A673 (cell line): ENCODE data around the gene CMBL. TPM values are rescaled to one million over a fixed set of nuclear protein-coding genes. Genes with fewer than 3 reads are reported as not detected.

Experiments used
- BruUV-seq: library from RNA; stranded (reverse); fragments of 400-500 nt; replicated peaks from 2 replicates; lab custom pipeline; 2021; lab: Mats Ljungman, UMichigan
- CTCF ChIA-PET: fragments of 300-600 bp; sonication (Branson Sonifier 250); formaldehyde crosslinking; loops from one replicate; lab custom pipeline; 2022; ENCODE audit warnings: antibody characterized with exemption; lab: Charles Lee
- POLR2A ChIA-PET: fragments of 300-600 bp; sonication (Branson Sonifier 250); formaldehyde crosslinking; loops from one replicate; lab custom pipeline; 2022; ENCODE audit warnings: antibody characterized with exemption; ENCODE audit not compliant: low non-redundant PET; lab: Charles Lee
- DNase-seq: peaks from one replicate; pipeline ENCODE4 v3.0.0-alpha.2; 2015; ENCODE audit warnings: low spot score
- H3K27ac ChIP-seq: fragments of 200-600 bp; sonication (generic); 2 replicates; pipeline ENCODE4 v1.5.1; 2016; ENCODE audit warnings: mixed run types, low read depth, mild to moderate bottlenecking, mixed read lengths, antibody characterized with exemption, low read length; ENCODE audit not compliant: poor library complexity, severe bottlenecking
- H3K27me3 ChIP-seq: fragments of 200-600 bp; sonication (generic); replicated peaks from 2 replicates; pipeline ENCODE4 v1.6.1; 2017; ENCODE audit warnings: mixed run types, low read depth, mild to moderate bottlenecking, mixed read lengths, antibody characterized with exemption, low read length; ENCODE audit not compliant: insufficient read depth, poor library complexity
- H3K36me3 ChIP-seq: fragments of 200-600 bp; sonication (generic); 2 replicates; pipeline ENCODE4 v1.6.1; 2016; ENCODE audit warnings: mixed run types, mild to moderate bottlenecking, mixed read lengths, antibody characterized with exemption, low read length; ENCODE audit not compliant: insufficient read depth, poor library complexity, severe bottlenecking
- H3K4me1 ChIP-seq: fragments of 200-600 bp; sonication (generic); 2 replicates; pipeline ENCODE4 v1.6.1; 2017; ENCODE audit warnings: mixed run types, mild to moderate bottlenecking, mixed read lengths, antibody characterized with exemption, low read length; ENCODE audit not compliant: insufficient read depth, poor library complexity, severe bottlenecking
- H3K4me3 ChIP-seq: fragments of 200-600 bp; sonication (generic); 2 replicates; pipeline ENCODE4 v1.5.1; 2016; ENCODE audit warnings: low read depth, mixed run types, mild to moderate bottlenecking, mixed read lengths, low read length; ENCODE audit not compliant: poor library complexity, severe bottlenecking
- H3K9me3 ChIP-seq: fragments of 200-600 bp; sonication (generic); 2 replicates; pipeline ENCODE4 v1.6.1; 2016; ENCODE audit warnings: mixed run types, low read depth, mild to moderate bottlenecking, mixed read lengths, antibody characterized with exemption, low read length; ENCODE audit not compliant: poor library complexity, severe bottlenecking
- CTCF ChIP-seq: fragments of 300-800, 200-600 bp; sonication (generic); conservative IDR thresholded peaks from 2 replicates; pipeline ENCODE4 v1.5.1; 2017; ENCODE audit warnings: low read depth, mild to moderate bottlenecking, antibody characterized with exemption, low read length, moderate library complexity, mixed read lengths
- EZH2 ChIP-seq: fragments of 200-600 bp; sonication (generic); IDR thresholded peaks from 2 replicates; pipeline ENCODE4 v1.6.1; 2017; ENCODE audit warnings: borderline replicate concordance, low read depth, mild to moderate bottlenecking, mixed read lengths, antibody characterized with exemption, low read length; ENCODE audit not compliant: poor library complexity, severe bottlenecking
- intact Hi-C: fragments of 100-400 bp; cut with micrococcal nuclease; formaldehyde crosslinking; loops from one replicate; pipeline ENCODE4 v1.10.0; 2022; ENCODE audit not compliant: unreplicated experiment
- total RNA-seq: library from RNA; stranded (reverse); gene quantifications from 2 replicates; pipeline ENCODE4 v1.2.3, GENCODE V29; 2021

The CMBL gene
- total RNA-seq, 1 experiment from 2014 or later: 17.2 TPM

- CTCF ChIA-PET: no interaction called here
- intact Hi-C loops: no loop called here
- no peak overlapping the region for H3K27ac ChIP-seq
Observed at GRCh38 chr5:10310066-10310779, 2.5 kb upstream of the CMBL start.

GRCh38 chr5:10308844-10309243 lies 1.1 kb upstream of the CMBL start:
- Histone ChIP-seq H3K27me3 (no peaks in the 10 kb centered on the region), H3K4me3 (no peak overlapping the region), H3K27ac (no peak overlapping the region), H3K36me3 (no peaks in the 10 kb centered on the region), H3K4me1 (peaks cover 4% of the 10 kb centered on the region), H3K9me3 (no peaks in the 10 kb centered on the region)
- POLR2A ChIA-PET: no interaction called here
- no TSS peak for BruUV-seq
- intact Hi-C loops: no loop called here
- CTCF ChIA-PET: no interaction called here
- DNase-seq: no peak
- TF ChIP-seq CTCF: no peak
- TF ChIP-seq EZH2: no peak

More at GRCh38 chr5:10310066-10310779, 2.5 kb upstream of the CMBL start:
- POLR2A ChIA-PET: no interaction called here
- TF ChIP-seq CTCF (no peak), EZH2 (no peak)
- H3K4me1 ChIP-seq: peaks cover 4% of the 10 kb centered on the region
- H3K27me3 ChIP-seq: no peaks in the 10 kb centered on the region
- no peak overlapping the region for H3K4me3 ChIP-seq
- H3K9me3 ChIP-seq: no peaks in the 10 kb centered on the region
- no TSS peak for BruUV-seq
- no peak for DNase-seq
- no peaks in the 10 kb centered on the region for H3K36me3 ChIP-seq

- no peak for DNase-seq
- peak overlapping the region; percentile 55 for H3K4me3 ChIP-seq
- TF ChIP-seq EZH2 (no peak), CTCF (no peak)
- no peaks in the 10 kb centered on the region for H3K27me3 ChIP-seq
- ChIA-PET POLR2A (no interaction called here), CTCF (no interaction called here)
- intact Hi-C loops: no loop called here
- BruUV-seq: no TSS peak
- H3K27ac ChIP-seq: no peak overlapping the region
- no peaks in the 10 kb centered on the region for H3K9me3 ChIP-seq
- H3K36me3 ChIP-seq: no peaks in the 10 kb centered on the region
- H3K4me1 ChIP-seq: peaks cover 4% of the 10 kb centered on the region
Observed at GRCh38 chr5:10306806-10307205, 896 bp downstream of the CMBL start.
